NOMO-1 (cell line): ENCODE results near the gene HOMER3.

Source experiments
- DNase-seq, 2 experiments: peaks; one replicate each; lab custom pipeline; 2025; ENCODE audit not compliant: unreplicated experiment in 2 of 2; lab: John Stamatoyannopoulos, UW

The HOMER3 gene

GRCh38 chr19:18883526-18884304, 57.3 kb downstream of the HOMER3 start:
- no peak for DNase-seq

DNA sequence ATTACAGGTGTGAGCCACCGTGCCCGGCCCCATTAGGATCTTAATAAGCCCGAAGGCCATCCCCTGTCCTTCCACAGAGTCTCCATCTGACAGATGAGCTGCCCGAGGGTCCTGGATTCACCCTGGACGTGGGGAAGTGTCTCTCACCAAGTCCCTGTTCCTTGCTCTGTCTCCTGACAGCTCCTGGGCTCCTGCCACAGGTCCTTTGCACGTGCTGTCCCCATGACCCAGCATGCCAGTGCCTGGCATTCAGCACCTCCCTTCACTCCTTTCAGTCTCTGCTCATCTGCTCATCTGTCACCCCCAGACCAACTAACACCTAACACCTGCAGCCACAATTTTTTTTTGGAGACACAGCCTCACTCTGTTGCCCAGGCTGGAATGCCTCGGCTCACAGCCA, 59.5 kb downstream of the HOMER3 start:
- no peak for DNase-seq

GRCh38 chr19:18879579-18880373, 61.2 kb downstream of the HOMER3 start:
- DNase-seq, result no peak
